ENCODE data around the gene CTPS1. TPM values are rescaled to one million over a fixed set of nuclear protein-coding genes. Genes with fewer than 3 reads are reported as not detected.

Gene CTPS1
- total RNA-seq, 1 experiment from 2014 or later, result 66.4 TPM

DNA sequence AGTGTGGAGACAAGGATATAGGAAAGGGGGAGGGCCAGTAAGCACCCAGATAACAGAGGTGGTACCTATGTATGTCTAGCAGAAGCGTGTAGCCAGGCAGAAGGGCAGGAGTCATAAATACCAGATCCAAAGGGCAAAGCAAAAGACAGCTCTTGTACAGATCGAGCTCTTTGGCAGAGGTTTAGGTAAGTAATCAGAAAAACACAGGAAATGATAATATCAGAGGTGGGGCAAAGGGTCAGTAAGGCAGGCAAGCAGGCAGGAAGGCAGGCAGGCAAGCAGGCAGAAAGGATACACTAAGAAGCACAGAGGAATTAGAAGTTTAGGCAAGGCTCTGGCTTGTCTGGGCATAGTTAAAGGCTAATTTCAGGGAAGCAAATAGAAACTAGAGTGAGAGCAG, 64.7 kb downstream of the CTPS1 start:
- ChIA-PET RAD21 (ENCODE audit: low non-redundant PET in 1 of 2, low total read pairs in 2 of 2, uncharacterized antibody in 2 of 2, unreplicated experiment in 2 of 2) (no interaction called here), CTCF (no interaction called here), POLR2A (no interaction called here)
- Histone ChIP-seq H3K4me3 (replicated peaks in 1 of 2; ENCODE audit: low read depth in 1 of 2, low read length in 2 of 2) (no peak overlapping the region), H3K79me2 (ENCODE audit: insufficient read depth, low read length) (no peaks in the 10 kb centered on the region), H3K36me3 (ENCODE audit: control insufficient read depth in 1 of 2, insufficient read depth in 2 of 2, low read length in 2 of 2) (peaks cover 0 to 9% of the 10 kb centered on the region in 2 experiments; a peak in 1 of 4 replicates), H3K27me3 (ENCODE audit: insufficient read depth, low read length) (no peaks in the 10 kb centered on the region), H2AFZ (ENCODE audit: low read depth, low read length, poor library complexity, severe bottlenecking) (no peak overlapping the region), H3K4me2 (ENCODE audit: low read length) (no peak overlapping the region), H3K9ac (ENCODE audit: low read length) (no peak overlapping the region), H3K27ac (ENCODE audit: low read depth, low read length) (no peak overlapping the region), H3K4me1 (ENCODE audit: control insufficient read depth in 1 of 2, insufficient read depth in 2 of 2, low read length in 2 of 2) (no peaks in the 10 kb centered on the region), H3K9me3 (ENCODE audit: control insufficient read depth in 1 of 2, insufficient read depth in 1 of 2, low read depth in 1 of 2, low read length in 2 of 2) (no peaks in the 10 kb centered on the region), H4K20me1 (ENCODE audit: insufficient read depth) (no peaks in the 10 kb centered on the region), H3K9me2 (ENCODE audit: insufficient read depth) (no peaks in the 10 kb centered on the region)
- no peak for TF ChIP-seq EZH2phosphoT487 (IDR thresholded peaks at IDR 0.05; ENCODE audit: borderline replicate concordance)
- TF ChIP-seq POLR2A (IDR thresholded peaks at IDR 0.05; ENCODE audit: borderline replicate concordance, extremely low read depth, insufficient read depth, insufficient read length), result no peak
- intact Hi-C loops (cut with micrococcal nuclease), result no loop called here
- ATAC-seq, result no peak
- no peak for DNase-seq (ENCODE audit: low read depth, low spot score)
- BruUV-seq (replicated peaks), result no TSS peak

DNA sequence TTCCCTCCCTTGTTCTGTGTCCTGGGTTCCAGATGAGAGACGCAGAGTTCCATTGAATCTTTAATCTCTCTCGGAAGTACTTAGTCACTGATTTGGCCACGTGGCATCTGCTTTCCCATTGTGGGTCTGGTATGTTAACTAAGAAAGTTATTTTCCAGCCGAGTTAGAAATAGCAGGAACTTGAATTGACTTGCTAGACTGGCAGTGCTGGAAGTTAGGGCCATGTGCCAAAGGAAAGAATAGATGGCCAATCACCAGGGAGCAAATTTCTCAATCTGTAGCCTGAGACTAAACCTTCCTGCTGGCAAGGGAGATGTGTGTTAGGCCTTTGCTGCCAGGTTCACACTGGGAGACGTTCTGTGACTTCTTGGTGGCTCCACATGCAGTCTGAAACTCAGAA, 66.2 kb downstream of the CTPS1 start:
- no peak for TF ChIP-seq ATF3 (IDR thresholded peaks at IDR 0.05)
- no peak for TF ChIP-seq YY1 (IDR thresholded peaks at IDR 0.05; ENCODE audit: extremely low read depth, insufficient replicate concordance, low read depth, low read length)
- TF ChIP-seq TCF7L2 (IDR thresholded peaks at IDR 0.05; ENCODE audit: borderline replicate concordance, extremely low read depth, insufficient read depth, insufficient read length), result no peak
- TF ChIP-seq EZH2 (IDR thresholded peaks at IDR 0.05), result no peak
- no peak for TF ChIP-seq POLR2AphosphoS5 (IDR thresholded peaks at IDR 0.05; ENCODE audit: low read depth, low read length)
- no peak for TF ChIP-seq EGR1 (IDR thresholded peaks at IDR 0.05; ENCODE audit: low read depth)
- no peak for TF ChIP-seq SRF (IDR thresholded peaks at IDR 0.05; ENCODE audit: low read depth)
- TF ChIP-seq SIN3A (IDR thresholded peaks at IDR 0.05; ENCODE audit: low read depth), result no peak
- no peak for TF ChIP-seq CBX3 (IDR thresholded peaks at IDR 0.05; ENCODE audit: low read depth)
- TF ChIP-seq, protein P1, sequence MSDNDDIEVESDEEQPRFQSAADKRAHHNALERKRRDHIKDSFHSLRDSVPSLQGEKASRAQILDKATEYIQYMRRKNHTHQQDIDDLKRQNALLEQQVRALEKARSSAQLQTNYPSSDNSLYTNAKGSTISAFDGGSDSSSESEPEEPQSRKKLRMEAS (IDR thresholded peaks at IDR 0.05), result no peak
- TF ChIP-seq, protein P2, sequence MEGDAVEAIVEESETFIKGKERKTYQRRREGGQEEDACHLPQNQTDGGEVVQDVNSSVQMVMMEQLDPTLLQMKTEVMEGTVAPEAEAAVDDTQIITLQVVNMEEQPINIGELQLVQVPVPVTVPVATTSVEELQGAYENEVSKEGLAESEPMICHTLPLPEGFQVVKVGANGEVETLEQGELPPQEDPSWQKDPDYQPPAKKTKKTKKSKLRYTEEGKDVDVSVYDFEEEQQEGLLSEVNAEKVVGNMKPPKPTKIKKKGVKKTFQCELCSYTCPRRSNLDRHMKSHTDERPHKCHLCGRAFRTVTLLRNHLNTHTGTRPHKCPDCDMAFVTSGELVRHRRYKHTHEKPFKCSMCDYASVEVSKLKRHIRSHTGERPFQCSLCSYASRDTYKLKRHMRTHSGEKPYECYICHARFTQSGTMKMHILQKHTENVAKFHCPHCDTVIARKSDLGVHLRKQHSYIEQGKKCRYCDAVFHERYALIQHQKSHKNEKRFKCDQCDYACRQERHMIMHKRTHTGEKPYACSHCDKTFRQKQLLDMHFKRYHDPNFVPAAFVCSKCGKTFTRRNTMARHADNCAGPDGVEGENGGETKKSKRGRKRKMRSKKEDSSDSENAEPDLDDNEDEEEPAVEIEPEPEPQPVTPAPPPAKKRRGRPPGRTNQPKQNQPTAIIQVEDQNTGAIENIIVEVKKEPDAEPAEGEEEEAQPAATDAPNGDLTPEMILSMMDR (IDR thresholded peaks at IDR 0.05 in 2 of 3, conservative IDR thresholded peaks at IDR 0.05 in 1 of 3; ENCODE audit: borderline replicate concordance in 1 of 3, insufficient read depth in 1 of 3, low read depth in 2 of 3, low read length in 2 of 3), result no peak
- TF ChIP-seq EZH2phosphoT487 (IDR thresholded peaks at IDR 0.05; ENCODE audit: borderline replicate concordance), result no peak
- TF ChIP-seq ELF1 (IDR thresholded peaks at IDR 0.05; ENCODE audit: borderline replicate concordance, low read depth), result no peak
- TF ChIP-seq ZNF274 (IDR thresholded peaks at IDR 0.05; ENCODE audit: low read depth, low read length), result no peak
- TF ChIP-seq RAD21 (IDR thresholded peaks at IDR 0.05; ENCODE audit: low read depth), result no peak
- H3K79me2 ChIP-seq (ENCODE audit: insufficient read depth, low read length), result no peaks in the 10 kb centered on the region
- RAD21 ChIA-PET (ENCODE audit: low non-redundant PET in 1 of 2, low total read pairs in 2 of 2, uncharacterized antibody in 2 of 2, unreplicated experiment in 2 of 2), result no interaction called here
- H3K9me2 ChIP-seq (ENCODE audit: insufficient read depth), result no peaks in the 10 kb centered on the region
- CTCF ChIA-PET, result no interaction called here
- no peak for DNase-seq (ENCODE audit: low read depth, low spot score)
- H3K27ac ChIP-seq (ENCODE audit: low read depth, low read length), result no peak overlapping the region
- no TSS peak for BruUV-seq (replicated peaks)
- H3K4me2 ChIP-seq (ENCODE audit: low read length), result no peak overlapping the region
- H3K9me3 ChIP-seq (ENCODE audit: control insufficient read depth in 1 of 2, insufficient read depth in 1 of 2, low read depth in 1 of 2, low read length in 2 of 2), result no peaks in the 10 kb centered on the region
- H3K36me3 ChIP-seq (ENCODE audit: control insufficient read depth in 1 of 2, insufficient read depth in 2 of 2, low read length in 2 of 2), result peaks cover 0 to 7% of the 10 kb centered on the region in 2 experiments; a peak in 1 of 4 replicates
- no peak for ATAC-seq
- H3K9ac ChIP-seq (ENCODE audit: low read length), result no peak overlapping the region
- intact Hi-C loops (cut with micrococcal nuclease), result no loop called here
- H3K27me3 ChIP-seq (ENCODE audit: insufficient read depth, low read length), result no peaks in the 10 kb centered on the region
- no peak overlapping the region for H3K4me3 ChIP-seq (replicated peaks in 1 of 2; ENCODE audit: low read depth in 1 of 2, low read length in 2 of 2)
- H2AFZ ChIP-seq (ENCODE audit: low read depth, low read length, poor library complexity, severe bottlenecking), result no peak overlapping the region
- H3K4me1 ChIP-seq (ENCODE audit: control insufficient read depth in 1 of 2, insufficient read depth in 2 of 2, low read length in 2 of 2), result no peaks in the 10 kb centered on the region
- H4K20me1 ChIP-seq (ENCODE audit: insufficient read depth), result no peaks in the 10 kb centered on the region
- POLR2A ChIA-PET, result no interaction called here
